Fibroblast of lung (primary cell): Measurements from ENCODE around the gene FPGS. TPM values are rescaled to one million over a fixed set of nuclear protein-coding genes. Genes with fewer than 3 reads are reported as not detected.

Experiments
- DNase-seq, 2 donors: peaks; one replicate each; pipeline versions ENCODE4 v3.0.0 to v3.0.0-alpha.2; 2010; ENCODE audit warnings: low read depth in 2 of 2
- H2AFZ ChIP-seq: 2 replicates; pipeline ENCODE4 v1.5.1; 2012; ENCODE audit warnings: low read length, control low read depth, inconsistent platforms
- H3K27ac ChIP-seq: 2 replicates; pipeline ENCODE4 v1.5.1; 2011; ENCODE audit warnings: low read length, control low read depth; ENCODE audit not compliant: insufficient read depth
- H3K27me3 ChIP-seq: 2 replicates; pipeline ENCODE4 v1.5.1; 2011; ENCODE audit warnings: mild to moderate bottlenecking, low read length; ENCODE audit not compliant: control insufficient read depth, insufficient read depth
- H3K36me3 ChIP-seq: 2 replicates; pipeline ENCODE4 v1.5.1; 2011; ENCODE audit warnings: low read length; ENCODE audit not compliant: control insufficient read depth, insufficient read depth
- H3K4me1 ChIP-seq: 2 replicates; pipeline ENCODE4 v1.5.1; 2011; ENCODE audit warnings: low read length; ENCODE audit not compliant: control insufficient read depth, insufficient read depth; ENCODE audit errors: extremely low read depth
- H3K4me2 ChIP-seq: 2 replicates; pipeline ENCODE4 v1.5.1; 2011; ENCODE audit warnings: low read length, control low read depth; ENCODE audit not compliant: insufficient read depth; ENCODE audit errors: extremely low read depth
- H3K4me3 ChIP-seq, 4 experiments: fragments of 200-600 bp in 1 of 4; sonication (generic) in 1 of 4; replicated peaks in 1 of 4; 2 replicates each; pipeline ENCODE4 v1.5.1; 2011 to 2016; ENCODE audit warnings: low read length in 4 of 4, low read depth in 3 of 4, mild to moderate bottlenecking in 3 of 4, control low read depth in 2 of 4, inconsistent platforms in 1 of 4, mixed read lengths in 1 of 4; ENCODE audit not compliant: insufficient read depth in 1 of 4; ENCODE audit errors: control extremely low read depth in 1 of 4
- H3K79me2 ChIP-seq: 2 replicates; pipeline ENCODE4 v1.5.1; 2012; ENCODE audit warnings: mild to moderate bottlenecking, low read length, inconsistent platforms; ENCODE audit not compliant: control insufficient read depth, insufficient read depth
- H3K9ac ChIP-seq: 2 replicates; pipeline ENCODE4 v1.5.1; 2011; ENCODE audit warnings: mild to moderate bottlenecking, low read length, control low read depth; ENCODE audit not compliant: insufficient read depth
- H3K9me3 ChIP-seq: 2 replicates; pipeline ENCODE4 v1.5.1; 2012; ENCODE audit warnings: low read depth, low read length; ENCODE audit not compliant: control insufficient read depth, insufficient read depth
- H4K20me1 ChIP-seq: 2 replicates; pipeline ENCODE4 v1.5.1; 2011; ENCODE audit warnings: low read length; ENCODE audit not compliant: control insufficient read depth, insufficient read depth; ENCODE audit errors: extremely low read depth
- CTCF ChIP-seq, 2 donors: IDR thresholded peaks in 1 of 2; conservative IDR thresholded peaks in 1 of 2; 1 replicate in 1 of 2; 2 replicates in 1 of 2; pipeline ENCODE4 v1.5.1; 2011 to 2012; ENCODE audit warnings: low read length in 2 of 2, control low read depth in 1 of 2, inconsistent platforms in 1 of 2, low read depth in 1 of 2, mild to moderate bottlenecking in 1 of 2
- EZH2 ChIP-seq: IDR thresholded peaks from 2 replicates; pipeline ENCODE4 v1.5.1; 2012; ENCODE audit warnings: low read length, control low read depth, mild to moderate bottlenecking; ENCODE audit errors: missing control alignments
- polyA plus RNA-seq, 2 donors: library from polyadenylated mRNA; depleted of rRNA in 1 of 2; stranded (reverse) in 1 of 2; unstranded in 1 of 2; fragments of >200 nt; gene quantifications; 2 replicates each; pipeline ENCODE4 v1.2.1, GENCODE V29; 2011 to 2012; ENCODE audit warnings: missing spikeins in 1 of 2
- total RNA-seq: library from RNA; depleted of rRNA; stranded (reverse); fragments of >200 nt; gene quantifications from 2 replicates; pipeline ENCODE4 v1.2.1, GENCODE V29; 2014

Gene FPGS
- total and polyA plus RNA-seq, 2 donors (not counting 1 experiment from before 2014, with no cell fraction given): 42.4 to 77.0 TPM

DNA sequence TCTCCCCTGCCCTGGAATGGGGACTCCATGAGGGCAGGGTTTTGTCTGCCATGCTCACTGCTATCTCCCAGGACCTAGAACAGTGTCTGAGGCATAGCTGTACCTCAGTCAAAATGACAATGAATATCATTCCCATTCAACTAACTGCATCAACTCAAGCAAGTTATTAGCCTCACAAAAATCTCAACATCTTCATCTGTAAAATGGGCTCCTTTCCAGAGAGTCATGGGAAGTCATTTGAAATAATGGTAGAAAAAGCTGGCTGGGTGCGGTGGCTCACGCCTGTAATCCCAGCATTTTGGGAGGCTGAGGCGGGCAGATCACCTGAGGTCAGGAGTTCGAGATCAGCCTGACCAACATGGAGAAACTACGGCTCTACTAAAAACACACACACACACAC lies 33.6 kb upstream of the FPGS start:
- H3K27me3 ChIP-seq: peaks cover 4% of the 10 kb centered on the region
- H3K4me3 ChIP-seq: no peak overlapping the region
- TF ChIP-seq CTCF (conservative IDR thresholded peaks at IDR 0.05 in 1 of 2, IDR thresholded peaks at IDR 0.05 in 1 of 2; ENCODE audit: low read depth in 1 of 2, low read length in 2 of 2) (no peak), EZH2 (no peak)
- H3K36me3 ChIP-seq: no peaks in the 10 kb centered on the region
- H3K9me3 ChIP-seq: no peaks in the 10 kb centered on the region
- H2AFZ ChIP-seq: no peak overlapping the region
- H3K4me1 ChIP-seq: peaks cover 12% of the 10 kb centered on the region
- H4K20me1 ChIP-seq: no peaks in the 10 kb centered on the region
- H3K79me2 ChIP-seq: no peaks in the 10 kb centered on the region
- no peak overlapping the region for H3K4me2 ChIP-seq
- no peak for DNase-seq
- H3K9ac ChIP-seq: no peak overlapping the region
- no peak overlapping the region for H3K27ac ChIP-seq

GRCh38 chr9:127769929-127770582 lies 32.6 kb upstream of the FPGS start:
- Histone ChIP-seq H4K20me1 (no peaks in the 10 kb centered on the region), H3K27me3 (peaks cover 7% of the 10 kb centered on the region), H3K4me3 (no peak overlapping the region), H3K9ac (no peak overlapping the region), H3K4me2 (no peak overlapping the region), H2AFZ (no peak overlapping the region), H3K27ac (no peak overlapping the region), H3K36me3 (no peaks in the 10 kb centered on the region), H3K9me3 (no peaks in the 10 kb centered on the region), H3K4me1 (peaks cover 12% of the 10 kb centered on the region), H3K79me2 (no peaks in the 10 kb centered on the region)
- no peak for TF ChIP-seq EZH2
- TF ChIP-seq CTCF (conservative IDR thresholded peaks at IDR 0.05 in 1 of 2, IDR thresholded peaks at IDR 0.05 in 1 of 2; ENCODE audit: low read depth in 1 of 2, low read length in 2 of 2): no peak
- DNase-seq: no peak

DNA sequence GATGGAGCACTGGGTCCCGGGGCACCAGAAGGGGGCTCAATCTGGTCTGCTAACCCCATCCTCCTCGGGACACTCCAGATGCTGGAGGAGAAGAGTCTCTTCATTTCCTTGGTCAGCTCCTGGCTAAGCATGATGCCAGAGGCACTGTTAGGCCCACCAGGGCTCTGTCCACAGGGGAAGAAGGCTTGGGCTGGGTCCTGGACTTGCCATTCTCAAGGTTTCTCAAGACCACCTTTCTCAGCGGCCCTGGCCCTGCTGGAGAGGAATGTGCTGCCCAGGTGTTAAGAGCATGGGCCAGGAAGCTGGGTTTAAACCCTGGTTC lies 32.1 kb upstream of the FPGS start:
- Histone ChIP-seq H3K27ac (no peak overlapping the region), H3K4me2 (peak overlapping the region; percentile 95), H3K36me3 (no peaks in the 10 kb centered on the region), H4K20me1 (no peaks in the 10 kb centered on the region), H3K79me2 (no peaks in the 10 kb centered on the region), H3K4me3 (peak overlapping the region in 2 of 4 experiments; percentile 31 to 57), H3K27me3 (peaks cover 7% of the 10 kb centered on the region), H3K4me1 (peaks cover 12% of the 10 kb centered on the region), H3K9me3 (no peaks in the 10 kb centered on the region), H3K9ac (no peak overlapping the region), H2AFZ (no peak overlapping the region)
- TF ChIP-seq EZH2: no peak
- no peak for TF ChIP-seq CTCF (conservative IDR thresholded peaks at IDR 0.05 in 1 of 2, IDR thresholded peaks at IDR 0.05 in 1 of 2; ENCODE audit: low read depth in 1 of 2, low read length in 2 of 2)
- no peak for DNase-seq
